Measurements from ENCODE around the gene ELOF1.
"Not testable (repeated sequence)": the region's sequence is repeated elsewhere in the genome, so short reads cannot be mapped to it uniquely, and the experiment has no call there.

The ELOF1 gene

GRCh38 chr19:11566164-11566563, 7.1 kb upstream of the ELOF1 start:
- no peak for DNase-seq

DNA sequence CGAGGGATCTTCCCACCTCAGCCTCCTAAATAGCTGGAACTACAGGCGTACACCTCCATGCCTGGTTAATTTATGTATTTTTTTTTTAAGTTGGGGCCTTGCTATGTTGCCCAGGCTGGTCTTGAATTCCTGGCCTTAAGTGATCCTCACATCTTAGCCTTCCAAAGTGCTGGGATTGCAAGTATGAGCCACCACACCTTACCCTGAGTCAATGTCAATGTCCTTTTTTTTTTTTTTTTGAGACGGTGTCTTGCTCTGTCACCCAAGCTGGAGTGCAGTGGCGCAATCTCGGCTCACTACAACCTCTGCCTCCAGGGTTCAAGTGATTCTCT, 6.6 kb upstream of the ELOF1 start:
- DNase-seq: not testable (repeated sequence)

GRCh38 chr19:11564082-11564807, 5.2 kb upstream of the ELOF1 start:
- DNase-seq: not testable (repeated sequence)

- DNase-seq: no peak
These were observed 4.5 kb upstream of the ELOF1 start for GRCh38 chr19:11563532-11563931.

GRCh38 chr19:11560404-11561051, 1.5 kb upstream of the ELOF1 start:
- peak; percentile 12 for DNase-seq

- DNase-seq: no peak
These were observed 2.2 kb downstream of the ELOF1 start for GRCh38 chr19:11556634-11557420.

- no peak for DNase-seq
These were observed 3.8 kb downstream of the ELOF1 start for GRCh38 chr19:11555246-11555645.

GRCh38 chr19:11554160-11554559, 4.9 kb downstream of the ELOF1 start:
- no peak for DNase-seq

- no peak for DNase-seq
These were observed 6.2 kb downstream of the ELOF1 start for GRCh38 chr19:11552666-11553372.

DNA sequence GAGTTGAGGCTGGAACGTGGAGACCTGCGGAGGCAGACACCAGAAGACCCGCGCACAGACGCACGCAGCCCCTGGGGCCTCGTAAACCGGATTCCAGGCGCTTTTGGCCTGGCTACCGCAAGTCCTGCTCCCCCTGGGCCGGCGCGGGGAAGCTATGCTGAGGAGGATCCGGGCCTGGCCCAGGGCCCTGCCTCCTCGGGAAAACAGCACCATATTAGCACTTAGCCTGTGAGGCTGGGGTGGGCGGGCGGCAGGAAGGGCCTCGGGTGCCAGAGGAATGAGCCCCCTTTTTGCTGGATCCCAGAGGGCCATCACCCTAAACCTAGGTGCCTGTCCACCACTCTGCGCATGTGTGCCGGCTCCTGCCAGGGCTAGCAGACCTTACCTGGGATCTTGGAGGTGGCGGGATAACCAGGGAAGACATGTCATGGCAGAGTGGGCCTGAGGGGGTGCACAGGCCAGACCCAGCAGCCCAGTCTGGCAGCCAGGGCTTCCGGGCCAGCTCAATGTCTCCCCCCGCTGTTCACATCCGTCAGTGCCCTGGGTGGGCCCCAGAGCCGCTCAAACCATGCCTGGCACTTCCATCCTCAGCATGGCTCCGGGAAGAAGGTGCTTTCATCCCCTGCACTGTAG, 7.3 kb downstream of the ELOF1 start:
- DNase-seq: no peak

DNA sequence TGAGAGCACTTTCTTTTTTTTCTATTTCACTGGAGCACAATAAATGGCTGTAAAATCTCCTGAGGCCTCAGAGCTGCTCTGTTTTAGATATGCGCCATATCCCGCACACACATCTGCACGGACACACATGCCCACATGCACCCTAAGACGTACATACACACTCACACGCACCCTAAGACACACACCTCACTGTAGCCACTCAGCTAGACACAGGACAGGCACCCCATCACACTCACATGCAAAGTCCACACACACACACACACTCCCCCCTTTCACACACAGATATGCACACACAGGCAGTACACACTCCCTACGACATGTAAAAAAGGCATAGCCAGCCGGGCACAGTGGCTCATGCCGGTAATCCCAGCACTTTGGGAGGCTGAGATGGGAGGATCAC, 8.8 kb downstream of the ELOF1 start:
- DNase-seq: no peak

- no peak for DNase-seq
These were observed 9.6 kb downstream of the ELOF1 start for GRCh38 chr19:11549386-11549953.

DNA sequence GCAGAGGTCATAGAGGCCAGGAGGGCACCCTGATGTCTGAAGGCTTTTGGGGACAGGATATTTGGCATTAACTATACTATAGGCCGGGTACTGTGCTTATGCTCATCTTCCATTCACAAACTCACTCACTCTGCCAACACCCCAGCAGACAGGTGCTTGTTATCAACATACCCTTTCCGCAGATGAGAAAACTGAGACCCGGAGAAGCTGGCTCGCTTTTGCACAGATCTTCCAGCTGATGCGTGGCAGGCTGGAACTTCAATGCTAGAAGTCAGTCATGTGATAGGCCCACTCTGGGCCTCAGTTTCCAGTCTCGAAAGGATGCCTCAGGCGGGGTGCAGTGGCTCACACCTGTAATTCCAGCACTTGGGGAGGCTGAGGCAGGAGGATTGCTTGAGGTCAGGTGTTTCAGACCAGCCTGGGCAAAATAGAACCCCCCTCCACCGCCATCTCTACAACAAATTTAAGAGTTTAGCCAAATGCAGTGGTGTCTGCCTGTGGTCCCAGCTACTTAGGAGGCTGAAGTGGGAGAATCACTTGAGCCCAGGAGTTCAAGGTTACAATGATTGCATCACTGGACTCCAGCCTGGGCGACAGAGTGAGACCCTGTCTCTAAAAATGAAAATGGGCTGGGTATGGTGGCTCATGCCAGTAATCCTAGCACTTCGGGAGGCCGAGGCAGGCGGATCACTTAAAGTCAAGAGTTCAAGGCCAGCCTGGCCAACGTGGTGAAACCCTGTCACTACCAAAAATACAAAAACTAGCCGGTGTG, 10.9 kb downstream of the ELOF1 start:
- DNase-seq: no peak

- DNase-seq: no peak
These were observed 17.8 kb downstream of the ELOF1 start for GRCh38 chr19:11541238-11541637.

- no peak for DNase-seq
These were observed 18.4 kb downstream of the ELOF1 start for GRCh38 chr19:11540645-11541044.

GRCh38 chr19:11539495-11540365, 19.3 kb downstream of the ELOF1 start:
- DNase-seq: no peak

DNA sequence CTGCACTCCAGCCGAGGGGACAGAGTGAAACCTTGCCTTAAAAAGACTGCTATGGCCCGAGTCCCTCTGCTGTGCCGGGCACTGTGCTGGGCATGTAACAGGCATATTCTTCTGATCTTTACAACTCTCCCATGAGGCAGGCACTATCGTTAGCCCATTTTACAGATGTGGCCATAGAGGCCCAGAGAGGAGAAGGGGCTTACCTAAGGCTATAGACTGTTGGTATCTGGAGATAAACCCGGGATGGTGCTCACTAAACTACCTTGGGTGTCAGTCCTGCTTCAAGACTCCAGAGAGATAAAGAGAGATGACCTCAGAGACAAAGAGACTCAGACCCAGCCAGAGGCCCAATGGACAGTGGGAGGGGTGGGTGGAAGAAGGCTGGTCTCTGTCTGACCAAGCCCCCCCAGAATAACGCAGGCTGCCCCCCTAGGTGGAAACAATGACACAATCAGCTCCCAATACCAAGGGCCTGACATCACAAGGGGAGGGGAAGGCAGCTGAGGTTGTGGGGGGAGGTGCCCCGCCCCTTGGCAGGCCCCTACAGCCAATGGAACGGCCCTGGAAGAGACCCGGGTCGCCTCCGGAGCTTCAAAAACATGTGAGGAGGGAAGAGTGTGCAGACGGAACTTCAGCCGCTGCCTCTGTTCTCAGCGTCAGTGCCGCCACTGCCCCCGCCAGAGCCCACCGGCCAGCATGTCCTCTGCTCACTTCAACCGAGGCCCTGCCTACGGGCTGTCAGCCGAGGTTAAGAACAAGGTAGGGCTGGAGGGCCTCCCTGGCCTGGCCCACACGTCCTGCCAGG, 20.6 kb downstream of the ELOF1 start, which contains the start of gene CNN1:
CNN1 (plus strand) TSS at position 620 of the 805 bp plus-strand sequence; CDS start at position 697, 77 bp downstream.
- DNase-seq: no peak

- DNase-seq: peak; percentile 44
These were observed 23.0 kb downstream of the ELOF1 start for GRCh38 chr19:11535792-11536595.

DNA sequence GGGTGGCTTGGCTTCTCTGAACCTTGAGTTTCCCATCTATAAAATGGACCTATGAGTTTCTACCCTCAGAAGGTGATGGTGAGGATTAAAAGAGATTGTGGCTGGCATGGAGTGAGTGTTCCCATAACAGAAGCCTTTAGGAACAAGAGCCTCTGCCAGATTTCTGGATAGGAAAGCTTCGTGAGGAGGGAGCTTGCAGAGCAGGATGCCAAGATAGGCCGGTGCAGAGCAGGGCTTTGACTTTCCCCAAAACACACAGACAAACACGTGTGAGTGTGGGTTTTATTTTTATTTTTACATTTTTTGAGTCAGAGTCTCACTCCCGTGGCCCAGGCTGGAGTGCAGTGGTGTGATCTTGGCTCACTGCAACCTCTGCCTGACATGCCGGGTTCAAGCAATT, 24.1 kb downstream of the ELOF1 start:
- no peak for DNase-seq

Data from NCI-H345 (cell line).